Psoas muscle (tissue), 8 donors: ENCODE results near the gene PHLPP1. TPM values are rescaled to one million over a fixed set of nuclear protein-coding genes. Genes with fewer than 3 reads are reported as not detected.

Experiments used
- ATAC-seq, 4 donors: fragments of 200-7000 bp; cut with Tn5 transposase; one replicate each; pipeline ENCODE4 v1.9.1; 2020; ENCODE audit warnings: moderate library complexity in 3 of 4, mild to moderate bottlenecking in 2 of 4
- DNase-seq, 2 donors: peaks; one replicate each; pipeline ENCODE4 v3.0.0-alpha.2; 2020
- H3K27ac ChIP-seq: fragments of 200-600 bp; one replicate; pipeline ENCODE4 v1.8.0; 2022
- H3K27me3 ChIP-seq, 3 donors: fragments of 200-600 bp in 1 of 3; one replicate each; pipeline versions ENCODE4 v1.6.1 to v1.8.0; 2013 to 2022; ENCODE audit warnings: low read length in 2 of 3, mild to moderate bottlenecking in 2 of 3, moderate library complexity in 1 of 3; ENCODE audit not compliant: insufficient read depth in 3 of 3
- H3K36me3 ChIP-seq, 2 donors: fragments of 200-600 bp in 1 of 2; one replicate each; pipeline versions ENCODE4 v1.6.1 to v1.8.0; 2013 to 2022; ENCODE audit warnings: low read depth in 1 of 2, mild to moderate bottlenecking in 1 of 2, moderate library complexity in 1 of 2; ENCODE audit not compliant: insufficient read depth in 1 of 2
- H3K4me1 ChIP-seq: fragments of 200-600 bp; one replicate; pipeline ENCODE4 v1.8.0; 2022
- H3K4me3 ChIP-seq: fragments of 200-600 bp; one replicate; pipeline ENCODE4 v1.8.0; 2022; ENCODE audit warnings: mild to moderate bottlenecking
- H3K9me3 ChIP-seq: fragments of 200-600 bp; one replicate; pipeline ENCODE4 v1.8.0; 2022
- CTCF ChIP-seq: fragments of 200-600 bp; IDR thresholded peaks from one replicate; pipeline ENCODE4 v1.8.0; 2022; ENCODE audit warnings: antibody characterized with exemption
- WGBS, 3 donors: extraction: QIAGEN DNeasy Blood & Tissue Kit; methylation state at CpG; one replicate each; pipeline versions ENCODE4 v1.1.6 to v1.1.7; 2013; 5-methylcytosine and 5-hydroxymethylcytosine counted together
- intact Hi-C, 2 donors: fragments of 100-400 bp; cut with DNase I; formaldehyde crosslinking; loops; one replicate each; pipeline versions ENCODE4 v1.11.0 to v1.14.2; 2022
- polyA plus RNA-seq, 3 donors: library from polyadenylated mRNA; stranded (reverse); fragments of 200-250 nt; gene quantifications; one replicate each; pipeline ENCODE4 v1.2.3, GENCODE V29; 2013
- total RNA-seq, 4 donors: library from RNA; stranded (reverse); fragmentation: NEBNext Ultra II Directional in 2 of 4; extraction: Animal tissue kit (Norgen Biotek cat#: 25700) in 2 of 4; gene quantifications; one replicate each; pipeline versions ENCODE4 v1.2.1 to v1.2.4, GENCODE V29; 2021 to 2023
- donor health status: healthy with polysubstance abuse.
- donor health status: DM: no; HTN: no; CAD: no; lungs with moderate emphysema.
- donor health status: Bipolar disorder and iron deficiency.
- donor health status: healthy.
- donor health status: DM: yes; HTN: yes; CAD: no.
- donor health status: DM: no; HTN: no; CAD: no.
- donor health status: DM: no; HTN: no; CAD: no.
- donor health status: DM: yes; HTN: yes; CAD: no.

PHLPP1 gene
- total and polyA plus RNA-seq, 7 donors = 0.79 to 6.4 (median 3.5) TPM

GRCh38 chr18:62990653-62991052, 275.3 kb downstream of the PHLPP1 start:
- Histone ChIP-seq H3K36me3 (no peaks in the 10 kb centered on the region), H3K4me3 (no peak overlapping the region), H3K9me3 (no peaks in the 10 kb centered on the region), H3K27me3 (peaks cover 0 to 5% (median 3%) of the 10 kb centered on the region in 3 donors), H3K4me1 (no peaks in the 10 kb centered on the region), H3K27ac (no peak overlapping the region)
- intact Hi-C loops = no loop called here
- no peak for ATAC-seq
- WGBS, 3 donors = 85 to 88% (median 86%) methylated on average over 1 of the region's 1 CpG
- no peak for TF ChIP-seq CTCF
- DNase-seq = no peak

DNA sequence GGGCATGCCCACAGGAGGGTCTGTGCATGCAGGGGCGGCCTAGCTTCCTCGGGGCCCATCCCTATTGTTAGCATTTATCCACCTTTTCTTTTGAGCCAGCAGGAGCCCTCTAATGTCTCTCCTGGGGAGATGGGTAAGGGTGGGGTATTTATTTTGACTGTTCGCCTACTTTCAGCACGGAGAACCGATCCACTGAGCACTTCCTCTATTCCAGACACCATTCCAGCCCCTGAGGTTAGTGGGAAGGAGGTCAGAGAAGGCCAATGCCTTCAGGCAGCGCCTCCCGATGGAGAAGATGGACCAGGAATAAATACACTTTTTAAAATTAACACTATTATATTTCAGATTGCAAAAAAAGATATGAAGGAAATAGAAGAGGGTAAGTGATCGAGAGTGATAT, 276.0 kb downstream of the PHLPP1 start:
- DNase-seq (no peak), ATAC-seq (no peak)
- Histone ChIP-seq H3K27me3 (peaks cover 0 to 5% (median 3%) of the 10 kb centered on the region in 3 donors), H3K27ac (no peak overlapping the region), H3K9me3 (no peaks in the 10 kb centered on the region), H3K4me1 (no peaks in the 10 kb centered on the region), H3K4me3 (no peak overlapping the region), H3K36me3 (no peaks in the 10 kb centered on the region)
- WGBS, 3 donors = 89 to 95% (median 93%) methylated on average over 8 of the region's 8 CpGs
- intact Hi-C loops = no loop called here
- no peak for TF ChIP-seq CTCF

GRCh38 chr18:62991959-62992358, 276.6 kb downstream of the PHLPP1 start:
- WGBS, 3 donors = 91 to 96% (median 94%) methylated on average over 18 of the region's 18 CpGs
- no peak for DNase-seq
- no peak overlapping the region for H3K27ac ChIP-seq
- intact Hi-C loops = no loop called here
- no peaks in the 10 kb centered on the region for H3K36me3 ChIP-seq
- no peak overlapping the region for H3K4me3 ChIP-seq
- H3K4me1 ChIP-seq = no peaks in the 10 kb centered on the region
- no peak for ATAC-seq
- H3K9me3 ChIP-seq = no peaks in the 10 kb centered on the region
- no peak for TF ChIP-seq CTCF
- H3K27me3 ChIP-seq = peaks cover 0 to 5% (median 3%) of the 10 kb centered on the region in 3 donors

GRCh38 chr18:62992877-62993365, 277.6 kb downstream of the PHLPP1 start:
- no peak for DNase-seq
- peaks cover 0 to 5% (median 3%) of the 10 kb centered on the region in 3 donors for H3K27me3 ChIP-seq
- H3K9me3 ChIP-seq = no peaks in the 10 kb centered on the region
- no peak overlapping the region for H3K27ac ChIP-seq
- no peak for TF ChIP-seq CTCF
- no peak overlapping the region for H3K4me3 ChIP-seq
- no peaks in the 10 kb centered on the region for H3K4me1 ChIP-seq
- H3K36me3 ChIP-seq = no peaks in the 10 kb centered on the region
- 91 to 94% (median 93%) methylated on average over 6 of the region's 6 CpGs for WGBS, 3 donors
- no peak for ATAC-seq
- intact Hi-C loops = no loop called here

GRCh38 chr18:62996566-62996965, 281.2 kb downstream of the PHLPP1 start:
- H3K27ac ChIP-seq = no peak overlapping the region

More at GRCh38 chr18:62996566-62996965, 281.2 kb downstream of the PHLPP1 start:
- Histone ChIP-seq H3K36me3 (no peaks in the 10 kb centered on the region), H3K4me3 (no peak overlapping the region), H3K4me1 (no peaks in the 10 kb centered on the region), H3K9me3 (no peaks in the 10 kb centered on the region), H3K27me3 (peaks cover 0 to 5% (median 3%) of the 10 kb centered on the region in 3 donors)
- DNase-seq = no peak
- TF ChIP-seq CTCF = no peak
- 66 to 74% (median 69%) methylated on average over 9 of the region's 9 CpGs for WGBS, 3 donors
- no peak for ATAC-seq
- intact Hi-C loops = no loop called here
